BE2C (cell line): Measurements from ENCODE around the gene ADRA1B.

ENCODE experiments used
- DNase-seq: peaks from one replicate; pipeline ENCODE4 v3.0.0-alpha.2; 2020
- H3K27me3 ChIP-seq: fragments of 250-450 bp; sonication (Bioruptor Pico); 2 replicates; pipeline ENCODE4 v1.5.1; 2020; ENCODE audit warnings: mild to moderate bottlenecking
- H3K36me3 ChIP-seq: fragments of 250-450 bp; sonication (Bioruptor Pico); 2 replicates; pipeline ENCODE4 v1.5.1; 2020; ENCODE audit warnings: mild to moderate bottlenecking
- H3K4me1 ChIP-seq: fragments of 250-450 bp; sonication (Bioruptor Pico); 2 replicates; pipeline ENCODE4 v1.5.1; 2020
- H3K4me3 ChIP-seq: 2 replicates; pipeline ENCODE4 v1.5.1; 2011; ENCODE audit warnings: low read depth, low read length
- H3K9me3 ChIP-seq: fragments of 250-450 bp; sonication (Bioruptor Pico); 2 replicates; pipeline ENCODE4 v1.5.1; 2020
- CTCF ChIP-seq: IDR thresholded peaks from 2 replicates; pipeline ENCODE4 v1.5.1; 2012; ENCODE audit warnings: mild to moderate bottlenecking, low read depth, low read length

The ADRA1B gene

GRCh38 chr5:159951834-159952233 lies 35.6 kb downstream of the ADRA1B start:
- Histone ChIP-seq H3K4me1 (no peaks in the 10 kb centered on the region), H3K4me3 (no peak overlapping the region), H3K27me3 (peaks cover 59% of the 10 kb centered on the region), H3K36me3 (no peaks in the 10 kb centered on the region), H3K9me3 (no peaks in the 10 kb centered on the region)
- TF ChIP-seq CTCF = no peak
- DNase-seq = no peak

DNA sequence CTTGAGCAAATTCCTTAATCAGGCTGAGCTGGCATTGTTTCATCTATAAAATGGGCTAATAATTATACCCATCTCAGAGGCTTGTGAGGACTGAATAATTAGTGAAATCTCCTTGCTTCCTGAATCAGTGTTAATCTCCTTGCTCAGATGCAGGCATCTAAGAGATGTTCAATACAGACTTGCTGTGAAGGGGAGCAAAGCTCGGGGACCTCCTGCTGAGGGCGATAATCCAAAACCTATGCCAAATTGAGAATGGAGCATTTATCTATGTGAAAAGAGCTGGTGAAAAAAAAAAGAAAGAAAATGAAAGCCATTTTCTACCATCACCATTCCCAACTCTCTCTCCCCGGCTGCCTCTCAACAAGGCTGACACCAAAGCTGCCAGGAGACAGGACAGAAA lies 37.3 kb downstream of the ADRA1B start:
- Histone ChIP-seq H3K4me1 (no peaks in the 10 kb centered on the region), H3K27me3 (peaks cover 46% of the 10 kb centered on the region), H3K9me3 (no peaks in the 10 kb centered on the region), H3K4me3 (no peak overlapping the region), H3K36me3 (no peaks in the 10 kb centered on the region)
- TF ChIP-seq CTCF = no peak
- no peak for DNase-seq

DNA sequence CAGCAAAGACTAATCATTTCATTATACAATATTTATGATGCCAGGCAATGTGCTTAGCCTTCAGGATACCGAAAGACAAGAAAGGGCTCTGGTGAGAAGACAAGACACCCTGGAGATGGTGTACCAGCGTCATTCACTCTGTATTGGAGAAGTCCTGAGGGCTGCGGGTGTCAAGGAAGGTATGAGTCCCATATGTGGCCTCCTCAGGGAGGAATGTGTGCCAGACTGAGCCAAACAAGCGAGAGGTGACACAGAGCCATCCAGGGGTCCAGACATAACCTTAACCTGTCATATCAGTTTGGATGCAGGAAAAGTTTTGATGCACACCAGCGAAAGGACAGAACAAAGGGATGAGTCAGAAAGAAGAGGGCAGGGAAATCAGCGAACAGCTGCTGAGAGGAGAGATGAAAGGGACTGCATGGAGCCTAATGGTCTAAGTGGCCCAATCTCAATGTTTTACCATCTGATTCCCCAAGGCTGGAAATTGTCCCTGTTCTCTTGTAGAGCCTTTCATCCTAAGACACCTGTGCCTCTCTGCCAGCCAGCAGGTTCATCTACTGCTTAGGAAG lies 38.9 kb downstream of the ADRA1B start:
- DNase-seq = no peak
- H3K4me3 ChIP-seq = no peak overlapping the region
- H3K9me3 ChIP-seq = no peaks in the 10 kb centered on the region
- H3K27me3 ChIP-seq = peaks cover 47% of the 10 kb centered on the region
- H3K4me1 ChIP-seq = no peaks in the 10 kb centered on the region
- TF ChIP-seq CTCF = no peak
- no peaks in the 10 kb centered on the region for H3K36me3 ChIP-seq

GRCh38 chr5:159956074-159956473 lies 39.8 kb downstream of the ADRA1B start:
- no peaks in the 10 kb centered on the region for H3K9me3 ChIP-seq
- no peak for TF ChIP-seq CTCF
- H3K27me3 ChIP-seq = peaks cover 40% of the 10 kb centered on the region
- no peak for DNase-seq
- no peaks in the 10 kb centered on the region for H3K4me1 ChIP-seq
- H3K4me3 ChIP-seq = no peak overlapping the region
- no peaks in the 10 kb centered on the region for H3K36me3 ChIP-seq

DNA sequence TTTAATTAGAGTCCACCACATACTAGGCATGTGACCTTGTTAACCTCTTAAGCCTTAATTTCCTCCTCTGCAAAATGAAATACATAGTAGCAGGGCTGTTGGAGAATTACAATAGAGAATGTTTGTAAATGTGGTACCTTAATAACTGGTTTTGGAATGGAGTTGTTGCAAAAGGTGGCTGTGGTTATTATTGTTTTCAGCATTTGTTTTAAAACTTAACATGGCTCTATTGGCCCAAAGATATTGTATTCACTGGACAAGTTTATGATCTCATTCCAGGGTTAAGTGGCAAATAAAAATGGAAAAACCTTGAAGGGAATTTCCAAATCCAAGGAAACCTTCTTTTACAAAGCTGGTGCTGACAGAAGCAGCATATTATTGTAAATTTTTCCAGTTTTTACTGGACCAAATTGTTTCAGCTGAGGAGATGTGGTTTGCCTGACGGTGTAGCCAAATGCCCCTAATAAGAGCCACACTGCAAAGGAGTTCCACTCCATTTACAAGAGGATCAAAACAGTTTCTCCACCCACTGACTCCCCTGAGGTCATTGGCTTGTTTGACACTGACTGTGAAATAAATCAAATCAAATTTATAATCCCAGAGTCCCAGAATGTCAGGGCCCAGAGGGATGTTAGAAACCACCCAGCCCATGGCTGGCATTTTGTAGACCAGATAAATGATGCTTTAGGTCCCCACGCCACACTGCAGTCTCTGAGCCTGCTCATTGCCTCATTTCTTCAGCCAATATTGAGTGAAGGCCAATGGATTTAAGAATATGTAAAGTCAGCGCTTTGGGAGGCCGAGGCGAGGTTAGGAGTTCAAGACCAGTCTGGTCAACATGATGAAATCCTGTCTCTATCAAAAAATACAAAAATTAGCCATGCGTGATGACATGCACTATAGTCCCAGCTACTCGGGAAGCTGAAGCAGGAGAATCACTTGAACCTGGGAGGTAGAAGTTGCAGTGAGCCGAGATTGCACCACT lies 45.2 kb downstream of the ADRA1B start:
- Histone ChIP-seq H3K27me3 (peaks cover 19% of the 10 kb centered on the region), H3K4me1 (no peaks in the 10 kb centered on the region), H3K4me3 (no peak overlapping the region), H3K36me3 (no peaks in the 10 kb centered on the region), H3K9me3 (no peaks in the 10 kb centered on the region)
- no peak for DNase-seq
- TF ChIP-seq CTCF = no peak

- H3K36me3 ChIP-seq = no peaks in the 10 kb centered on the region
- no peak for TF ChIP-seq CTCF
- H3K9me3 ChIP-seq = no peaks in the 10 kb centered on the region
- no peak overlapping the region for H3K4me3 ChIP-seq
- H3K4me1 ChIP-seq = no peaks in the 10 kb centered on the region
- peaks cover 21% of the 10 kb centered on the region for H3K27me3 ChIP-seq
- DNase-seq = no peak
Measured at GRCh38 chr5:159962214-159962613, 45.9 kb downstream of the ADRA1B start.
